Esophagus (tissue), 2 donors: Measurements from ENCODE around the gene RETREG3. TPM values are rescaled to one million over a fixed set of nuclear protein-coding genes. Genes with fewer than 3 reads are reported as not detected.
"Not testable (repeated sequence)": the region's sequence is repeated elsewhere in the genome, so short reads cannot be mapped to it uniquely, and the experiment has no call there.

Experiments used
- H3K27ac ChIP-seq, 2 donors: one replicate each; pipeline ENCODE4 v1.5.1; 2013; ENCODE audit warnings: low read depth in 2 of 2, mild to moderate bottlenecking in 2 of 2, inconsistent platforms in 1 of 2, low read length in 1 of 2, moderate library complexity in 1 of 2
- H3K27me3 ChIP-seq, 2 donors: one replicate each; pipeline ENCODE4 v1.6.1; 2013; ENCODE audit warnings: low read length in 2 of 2, control low read depth in 1 of 2, mild to moderate bottlenecking in 1 of 2; ENCODE audit not compliant: insufficient read depth in 2 of 2, control insufficient read depth in 1 of 2
- H3K36me3 ChIP-seq, 2 donors: one replicate each; pipeline ENCODE4 v1.6.1; 2013; ENCODE audit warnings: low read length in 1 of 2; ENCODE audit not compliant: control insufficient read depth in 2 of 2, insufficient read depth in 2 of 2
- H3K4me1 ChIP-seq, 2 donors: one replicate each; pipeline ENCODE4 v1.6.1; 2013; ENCODE audit warnings: low read length in 1 of 2; ENCODE audit not compliant: control insufficient read depth in 2 of 2, insufficient read depth in 2 of 2
- H3K4me3 ChIP-seq, 2 donors: one replicate each; pipeline ENCODE4 v1.5.1; 2013; ENCODE audit warnings: low read length in 2 of 2, mild to moderate bottlenecking in 2 of 2, low read depth in 1 of 2, moderate library complexity in 1 of 2
- H3K9me3 ChIP-seq, 2 donors: one replicate each; pipeline ENCODE4 v1.6.1; 2013; ENCODE audit warnings: mild to moderate bottlenecking in 2 of 2, low read depth in 1 of 2, low read length in 1 of 2, moderate library complexity in 1 of 2; ENCODE audit not compliant: control insufficient read depth in 2 of 2, insufficient read depth in 1 of 2
- WGBS, 2 donors: extraction: QIAGEN DNeasy Blood & Tissue Kit; methylation state at CpG; one replicate each; pipeline ENCODE4 v1.1.7; 2013; 5-methylcytosine and 5-hydroxymethylcytosine counted together
- polyA plus RNA-seq, 2 donors: library from polyadenylated mRNA; stranded (reverse); fragments of 200-250 nt; gene quantifications; one replicate each; pipeline ENCODE4 v1.2.3, GENCODE V29; 2013
- donor health status: healthy with polysubstance abuse.
- donor health status: Bipolar disorder and iron deficiency.

Gene RETREG3
- polyA plus RNA-seq, 2 donors: 15.3 to 28.5 TPM

DNA sequence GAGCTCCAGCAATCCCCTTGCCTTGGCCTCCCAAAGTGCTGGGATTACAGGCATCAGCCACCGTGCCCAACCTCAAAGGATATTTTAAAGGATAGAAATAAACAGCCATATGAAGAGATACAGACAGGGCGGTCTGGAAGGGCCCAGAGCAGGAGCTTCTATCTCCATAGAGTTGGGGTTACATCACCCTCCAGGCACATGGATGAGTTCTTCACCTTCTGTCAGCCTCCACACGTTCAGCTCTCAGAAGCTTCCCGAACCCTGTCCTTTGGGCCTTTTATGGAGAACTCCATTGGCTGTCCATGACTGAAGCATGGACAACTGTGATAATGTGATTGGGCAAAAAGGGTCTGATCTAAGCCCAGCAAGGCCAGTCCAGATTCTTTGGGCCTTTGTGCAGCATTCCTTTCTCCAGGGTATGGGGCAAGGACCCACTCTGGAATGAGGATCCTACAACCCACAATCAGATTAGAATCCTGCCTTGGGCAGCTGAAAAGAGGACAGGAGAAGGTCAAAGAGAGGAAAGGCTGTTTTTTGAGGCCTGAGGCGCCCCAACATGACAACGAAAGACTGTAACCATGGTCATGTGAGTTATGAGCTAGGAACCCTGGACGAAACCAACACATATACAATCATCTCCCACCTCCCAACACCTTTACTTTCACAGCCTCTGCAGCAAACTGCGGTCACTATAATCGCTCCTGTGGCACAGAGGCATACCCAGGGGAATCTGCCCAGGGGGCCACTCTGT lies 63.2 kb downstream of the RETREG3 start:
- Histone ChIP-seq H3K4me1 (peaks cover 5 to 13% of the 10 kb centered on the region in 2 donors), H3K36me3 (peaks cover 2 to 21% of the 10 kb centered on the region in 2 donors)
- not testable (repeated sequence) for H3K9me3 ChIP-seq, H3K27me3 ChIP-seq, H3K4me3 ChIP-seq, H3K27ac ChIP-seq
- 87 to 92% methylated on average over 7 to 9 of the region's 9 CpGs for WGBS, 2 donors

- Histone ChIP-seq H3K4me1 (peaks cover 5 to 13% of the 10 kb centered on the region in 2 donors), H3K4me3 (no peak overlapping the region), H3K27ac (no peak overlapping the region), H3K9me3 (no peaks in the 10 kb centered on the region), H3K27me3 (no peaks in the 10 kb centered on the region), H3K36me3 (peaks cover 4 to 21% of the 10 kb centered on the region in 2 donors)
- WGBS, 2 donors: 77% methylated on average over 8 of the region's 8 CpGs
These were observed 64.3 kb downstream of the RETREG3 start for GRCh38 chr17:42544874-42545283.

DNA sequence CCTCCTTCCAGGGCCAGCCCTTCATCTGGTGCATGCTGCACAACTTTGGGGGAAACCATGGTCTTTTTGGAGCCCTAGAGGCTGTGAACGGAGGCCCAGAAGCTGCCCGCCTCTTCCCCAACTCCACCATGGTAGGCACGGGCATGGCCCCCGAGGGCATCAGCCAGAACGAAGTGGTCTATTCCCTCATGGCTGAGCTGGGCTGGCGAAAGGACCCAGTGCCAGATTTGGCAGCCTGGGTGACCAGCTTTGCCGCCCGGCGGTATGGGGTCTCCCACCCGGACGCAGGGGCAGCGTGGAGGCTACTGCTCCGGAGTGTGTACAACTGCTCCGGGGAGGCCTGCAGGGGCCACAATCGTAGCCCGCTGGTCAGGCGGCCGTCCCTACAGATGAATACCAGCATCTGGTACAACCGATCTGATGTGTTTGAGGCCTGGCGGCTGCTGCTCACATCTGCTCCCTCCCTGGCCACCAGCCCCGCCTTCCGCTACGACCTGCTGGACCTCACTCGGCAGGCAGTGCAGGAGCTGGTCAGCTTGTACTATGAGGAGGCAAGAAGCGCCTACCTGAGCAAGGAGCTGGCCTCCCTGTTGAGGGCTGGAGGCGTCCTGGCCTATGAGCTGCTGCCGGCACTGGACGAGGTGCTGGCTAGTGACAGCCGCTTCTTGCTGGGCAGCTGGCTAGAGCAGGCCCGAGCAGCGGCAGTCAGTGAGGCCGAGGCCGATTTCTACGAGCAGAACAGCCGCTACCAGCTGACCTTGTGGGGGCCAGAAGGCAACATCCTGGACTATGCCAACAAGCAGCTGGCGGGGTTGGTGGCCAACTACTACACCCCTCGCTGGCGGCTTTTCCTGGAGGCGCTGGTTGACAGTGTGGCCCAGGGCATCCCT lies 65.7 kb downstream of the RETREG3 start:
- WGBS, 2 donors: 92% methylated on average over 39 of the region's 39 CpGs
- H3K4me1 ChIP-seq: peaks cover 3 to 11% of the 10 kb centered on the region in 2 donors
- H3K4me3 ChIP-seq: no peak overlapping the region
- no peaks in the 10 kb centered on the region for H3K27me3 ChIP-seq
- peaks cover 4 to 31% of the 10 kb centered on the region in 2 donors for H3K36me3 ChIP-seq
- H3K27ac ChIP-seq: no peak overlapping the region
- H3K9me3 ChIP-seq: no peaks in the 10 kb centered on the region

DNA sequence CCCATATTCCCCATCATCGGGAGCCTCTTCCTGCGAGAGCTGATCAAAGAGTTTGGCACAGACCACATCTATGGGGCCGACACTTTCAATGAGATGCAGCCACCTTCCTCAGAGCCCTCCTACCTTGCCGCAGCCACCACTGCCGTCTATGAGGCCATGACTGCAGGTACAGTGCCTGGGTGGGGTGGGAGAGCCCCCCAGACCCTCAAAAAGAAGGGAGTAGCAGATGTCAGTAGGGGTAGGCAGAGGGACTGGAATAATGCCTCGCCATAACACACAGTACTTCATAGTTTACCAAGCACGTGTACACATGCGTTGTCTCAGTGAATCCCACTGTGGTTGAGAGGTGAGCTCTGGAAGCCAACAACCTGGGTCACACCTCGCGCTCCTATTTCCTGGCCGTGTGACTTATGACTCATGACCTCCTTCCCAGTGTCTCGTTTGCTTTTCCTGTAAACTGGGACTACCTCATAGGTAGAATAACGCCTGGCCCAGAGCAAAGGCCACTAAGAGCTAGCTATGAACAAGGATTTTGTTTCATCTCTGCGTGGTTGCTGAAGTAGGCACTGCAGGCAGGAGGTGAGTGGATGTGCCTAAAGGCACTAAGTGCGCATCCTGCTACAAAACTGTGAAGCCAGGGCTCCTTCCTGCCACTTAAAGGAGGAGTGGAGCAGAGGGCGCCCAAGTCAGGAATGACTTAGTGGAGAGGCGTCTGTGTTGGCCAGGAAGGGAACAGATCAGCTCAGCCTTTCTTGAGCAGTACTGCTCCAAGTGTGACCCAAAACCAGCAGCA lies 67.9 kb downstream of the RETREG3 start:
- Histone ChIP-seq H3K27ac (peak overlapping the region; percentile 29 to 57), H3K9me3 (no peaks in the 10 kb centered on the region), H3K36me3 (peaks cover 4 to 37% of the 10 kb centered on the region in 2 donors), H3K4me1 (peaks cover 2 to 14% of the 10 kb centered on the region in 2 donors), H3K27me3 (no peaks in the 10 kb centered on the region), H3K4me3 (no peak overlapping the region)
- 67% methylated on average over 17 of the region's 17 CpGs for WGBS, 2 donors

GRCh38 chr17:42540558-42540957 lies 68.6 kb downstream of the RETREG3 start:
- not testable (repeated sequence) for H3K4me3 ChIP-seq, H3K27me3 ChIP-seq, H3K9me3 ChIP-seq, H3K27ac ChIP-seq
- Histone ChIP-seq H3K4me1 (peaks cover 2 to 15% of the 10 kb centered on the region in 2 donors), H3K36me3 (peaks cover 4 to 37% of the 10 kb centered on the region in 2 donors)
- 76 to 91% methylated on average over 4 of the region's 4 CpGs for WGBS, 2 donors

DNA sequence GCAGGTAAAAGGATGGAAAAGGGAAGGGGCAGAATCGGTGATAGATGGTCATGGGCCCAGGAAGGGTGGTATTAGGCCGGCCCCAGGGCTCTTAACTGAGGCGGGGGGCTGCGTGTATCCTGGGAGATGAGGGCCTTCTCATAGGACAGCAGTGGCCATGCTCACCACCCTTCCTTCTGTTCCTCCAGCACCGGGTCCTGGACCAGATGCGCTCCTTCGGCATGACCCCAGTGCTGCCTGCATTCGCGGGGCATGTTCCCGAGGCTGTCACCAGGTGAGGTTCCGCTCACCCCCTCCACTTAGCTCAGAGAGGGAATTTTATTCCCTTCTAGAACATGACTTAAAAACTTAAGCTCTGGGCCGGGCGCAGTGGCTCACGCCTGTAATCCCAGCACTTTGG lies 70.7 kb downstream of the RETREG3 start:
- Histone ChIP-seq H3K4me3 (no peak overlapping the region), H3K36me3 (peaks cover 4 to 31% of the 10 kb centered on the region in 2 donors), H3K9me3 (no peaks in the 10 kb centered on the region), H3K27ac (no peak overlapping the region), H3K4me1 (peaks cover 2 to 18% of the 10 kb centered on the region in 2 donors), H3K27me3 (no peaks in the 10 kb centered on the region)
- WGBS, 2 donors: 93 to 94% methylated on average over 14 of the region's 14 CpGs

- whole genome bisulfite sequencing, 2 donors: 95% methylated on average over 5 of the region's 5 CpGs
These were observed 71.2 kb downstream of the RETREG3 start for GRCh38 chr17:42537826-42538451.

GRCh38 chr17:42537156-42537805 lies 71.9 kb downstream of the RETREG3 start:
- H3K4me3 ChIP-seq: peak overlapping the region; percentile 75 to 86
- H3K36me3 ChIP-seq: peaks cover 4 to 21% of the 10 kb centered on the region in 2 donors
- H3K27ac ChIP-seq: peak overlapping the region; percentile 92 to 96
- H3K4me1 ChIP-seq: peaks cover 2 to 18% of the 10 kb centered on the region in 2 donors
- 84 to 86% methylated on average over 30 of the region's 31 CpGs for WGBS, 2 donors
- H3K9me3 ChIP-seq: no peaks in the 10 kb centered on the region
- no peaks in the 10 kb centered on the region for H3K27me3 ChIP-seq

More at GRCh38 chr17:42537826-42538451, 71.2 kb downstream of the RETREG3 start:
- no peaks in the 10 kb centered on the region for H3K9me3 ChIP-seq
- H3K27me3 ChIP-seq: no peaks in the 10 kb centered on the region
- H3K4me1 ChIP-seq: peaks cover 2 to 18% of the 10 kb centered on the region in 2 donors
- H3K36me3 ChIP-seq: peaks cover 4 to 27% of the 10 kb centered on the region in 2 donors
- no peak overlapping the region for H3K4me3 ChIP-seq
- H3K27ac ChIP-seq: no peak overlapping the region
